Measurements from ENCODE around the gene TRAFD1.
"Not testable (repeated sequence)": the region's sequence is repeated elsewhere in the genome, so short reads cannot be mapped to it uniquely, and the experiment has no call there.

The TRAFD1 gene

GRCh38 chr12:112158461-112159145, 33.2 kb downstream of the TRAFD1 start:
- not testable (repeated sequence) for H2AK5ac ChIP-seq (ENCODE audit: low read depth, low read length); H3K27ac ChIP-seq (replicated peaks; ENCODE audit: low read length); H3K79me1 ChIP-seq (ENCODE audit: low read depth, low read length); H2BK15ac ChIP-seq (ENCODE audit: low read length); H4K8ac ChIP-seq (ENCODE audit: low read depth, low read length); H2BK5ac ChIP-seq (ENCODE audit: low read length); H2BK120ac ChIP-seq (ENCODE audit: low read depth, low read length); H3K23ac ChIP-seq (ENCODE audit: low read depth, low read length, poor library complexity); H3K14ac ChIP-seq (ENCODE audit: low read length); H2BK12ac ChIP-seq (ENCODE audit: low read length); H4K91ac ChIP-seq (ENCODE audit: low read depth, low read length, poor library complexity); H3K4me2 ChIP-seq (ENCODE audit: insufficient read depth, low read length, poor library complexity, severe bottlenecking); H3K27me3 ChIP-seq (ENCODE audit: control insufficient read depth in 3 of 3, insufficient read depth in 3 of 3, low read depth in 1 of 3, low read length in 3 of 3); H3K18ac ChIP-seq (ENCODE audit: low read length); H3K4me3 ChIP-seq (ENCODE audit: low read length in 2 of 2); H3K9ac ChIP-seq (ENCODE audit: low read depth, low read length, poor library complexity); H3K4ac ChIP-seq (ENCODE audit: low read length); H3K4me1 ChIP-seq (ENCODE audit: control insufficient read depth in 2 of 2, insufficient read depth in 1 of 2, low read depth in 1 of 2, low read length in 2 of 2); DNase-seq (ENCODE audit: low spot score); H2AFZ ChIP-seq (ENCODE audit: low read length)
- WGBS, 2 donors (ENCODE audit: extremely low coverage in 2 of 2, insufficient read length in 2 of 2, insufficient replicate concordance in 1 of 2): no CpG with 5 or more reads among the region's 11 CpGs
- Histone ChIP-seq H3K36me3 (replicated peaks in 1 of 2; ENCODE audit: control insufficient read depth in 2 of 2, insufficient read depth in 2 of 2, low read length in 2 of 2) (peaks cover 25 to 67% of the 10 kb centered on the region in 2 donors), H3K9me3 (replicated peaks in 1 of 2; ENCODE audit: control insufficient read depth in 2 of 2, insufficient read depth in 1 of 2, low read depth in 1 of 2, low read length in 2 of 2) (peaks cover 19 to 26% of the 10 kb centered on the region in 2 donors)

- Histone ChIP-seq H3K23ac (ENCODE audit: low read depth, low read length, poor library complexity) (no peak overlapping the region), H3K9ac (ENCODE audit: low read depth, low read length, poor library complexity) (no peak overlapping the region), H3K9me3 (replicated peaks in 1 of 2; ENCODE audit: control insufficient read depth in 2 of 2, insufficient read depth in 1 of 2, low read depth in 1 of 2, low read length in 2 of 2) (peaks cover 17 to 26% of the 10 kb centered on the region in 2 donors), H4K91ac (ENCODE audit: low read depth, low read length, poor library complexity) (no peak overlapping the region), H3K14ac (ENCODE audit: low read length) (no peak overlapping the region), H2BK12ac (ENCODE audit: low read length) (no peak overlapping the region), H3K4ac (ENCODE audit: low read length) (no peak overlapping the region), H2BK5ac (ENCODE audit: low read length) (no peak overlapping the region), H3K4me2 (ENCODE audit: insufficient read depth, low read length, poor library complexity, severe bottlenecking) (no peak overlapping the region), H3K18ac (ENCODE audit: low read length) (no peak overlapping the region), H3K79me1 (ENCODE audit: low read depth, low read length) (no peaks in the 10 kb centered on the region), H2AK5ac (ENCODE audit: low read depth, low read length) (no peak overlapping the region), H2AFZ (ENCODE audit: low read length) (no peak overlapping the region), H4K8ac (ENCODE audit: low read depth, low read length) (no peak overlapping the region), H2BK120ac (ENCODE audit: low read depth, low read length) (no peak overlapping the region), H3K36me3 (replicated peaks in 1 of 2; ENCODE audit: control insufficient read depth in 2 of 2, insufficient read depth in 2 of 2, low read length in 2 of 2) (peaks cover 21 to 67% of the 10 kb centered on the region in 2 donors), H3K4me3 (ENCODE audit: low read length in 2 of 2) (no peak overlapping the region), H3K27ac (replicated peaks; ENCODE audit: low read length) (no peak overlapping the region), H3K4me1 (ENCODE audit: control insufficient read depth in 2 of 2, insufficient read depth in 1 of 2, low read depth in 1 of 2, low read length in 2 of 2) (no peaks in the 10 kb centered on the region), H3K27me3 (ENCODE audit: control insufficient read depth in 3 of 3, insufficient read depth in 3 of 3, low read depth in 1 of 3, low read length in 3 of 3) (no peaks in the 10 kb centered on the region), H2BK15ac (ENCODE audit: low read length) (no peak overlapping the region)
- DNase-seq (ENCODE audit: low spot score): no peak
- WGBS, 2 donors (ENCODE audit: extremely low coverage in 2 of 2, insufficient read length in 2 of 2, insufficient replicate concordance in 1 of 2): no CpG with 5 or more reads among the region's 6 CpGs
These were observed 33.8 kb downstream of the TRAFD1 start for GRCh38 chr12:112159146-112159541.

- Histone ChIP-seq H3K4me2 (ENCODE audit: insufficient read depth, low read length, poor library complexity, severe bottlenecking) (no peak overlapping the region), H3K4me1 (ENCODE audit: control insufficient read depth in 2 of 2, insufficient read depth in 1 of 2, low read depth in 1 of 2, low read length in 2 of 2) (no peaks in the 10 kb centered on the region), H4K91ac (ENCODE audit: low read depth, low read length, poor library complexity) (no peak overlapping the region), H4K8ac (ENCODE audit: low read depth, low read length) (no peak overlapping the region), H2BK15ac (ENCODE audit: low read length) (no peak overlapping the region), H3K9ac (ENCODE audit: low read depth, low read length, poor library complexity) (no peak overlapping the region), H3K79me1 (ENCODE audit: low read depth, low read length) (no peaks in the 10 kb centered on the region), H3K27me3 (ENCODE audit: control insufficient read depth in 3 of 3, insufficient read depth in 3 of 3, low read depth in 1 of 3, low read length in 3 of 3) (no peaks in the 10 kb centered on the region), H2AFZ (ENCODE audit: low read length) (no peak overlapping the region), H3K18ac (ENCODE audit: low read length) (no peak overlapping the region), H2BK12ac (ENCODE audit: low read length) (no peak overlapping the region), H3K14ac (ENCODE audit: low read length) (no peak overlapping the region), H2AK5ac (ENCODE audit: low read depth, low read length) (no peak overlapping the region), H3K4ac (ENCODE audit: low read length) (no peak overlapping the region), H2BK120ac (ENCODE audit: low read depth, low read length) (no peak overlapping the region), H2BK5ac (ENCODE audit: low read length) (no peak overlapping the region), H3K23ac (ENCODE audit: low read depth, low read length, poor library complexity) (no peak overlapping the region), H3K4me3 (ENCODE audit: low read length in 2 of 2) (no peak overlapping the region), H3K9me3 (replicated peaks in 1 of 2; ENCODE audit: control insufficient read depth in 2 of 2, insufficient read depth in 1 of 2, low read depth in 1 of 2, low read length in 2 of 2) (peaks cover 17 to 26% of the 10 kb centered on the region in 2 donors), H3K27ac (replicated peaks; ENCODE audit: low read length) (no peak overlapping the region), H3K36me3 (replicated peaks in 1 of 2; ENCODE audit: control insufficient read depth in 2 of 2, insufficient read depth in 2 of 2, low read length in 2 of 2) (peaks cover 21 to 66% of the 10 kb centered on the region in 2 donors)
- WGBS, 2 donors (ENCODE audit: extremely low coverage in 2 of 2, insufficient read length in 2 of 2, insufficient replicate concordance in 1 of 2): no CpG with 5 or more reads among the region's 6 CpGs
- DNase-seq (ENCODE audit: low spot score): no peak
These were observed 35.3 kb downstream of the TRAFD1 start for GRCh38 chr12:112160611-112161010.

GRCh38 chr12:112161711-112162110, 36.4 kb downstream of the TRAFD1 start:
- no peak overlapping the region for H4K8ac ChIP-seq (ENCODE audit: low read depth, low read length)
- no peak overlapping the region for H3K9ac ChIP-seq (ENCODE audit: low read depth, low read length, poor library complexity)
- H2BK12ac ChIP-seq (ENCODE audit: low read length): no peak overlapping the region
- WGBS, 2 donors (ENCODE audit: extremely low coverage in 2 of 2, insufficient read length in 2 of 2, insufficient replicate concordance in 1 of 2): no CpG with 5 or more reads among the region's 9 CpGs
- no peak for DNase-seq (ENCODE audit: low spot score)
- no peak overlapping the region for H2AFZ ChIP-seq (ENCODE audit: low read length)
- no peak overlapping the region for H3K4me3 ChIP-seq (ENCODE audit: low read length in 2 of 2)
- H3K36me3 ChIP-seq (replicated peaks in 1 of 2; ENCODE audit: control insufficient read depth in 2 of 2, insufficient read depth in 2 of 2, low read length in 2 of 2): peaks cover 21 to 75% of the 10 kb centered on the region in 2 donors
- peaks cover 17 to 26% of the 10 kb centered on the region in 2 donors for H3K9me3 ChIP-seq (replicated peaks in 1 of 2; ENCODE audit: control insufficient read depth in 2 of 2, insufficient read depth in 1 of 2, low read depth in 1 of 2, low read length in 2 of 2)
- no peak overlapping the region for H2BK15ac ChIP-seq (ENCODE audit: low read length)
- no peak overlapping the region for H2BK120ac ChIP-seq (ENCODE audit: low read depth, low read length)
- no peak overlapping the region for H3K4ac ChIP-seq (ENCODE audit: low read length)
- no peak overlapping the region for H3K18ac ChIP-seq (ENCODE audit: low read length)
- H3K4me1 ChIP-seq (ENCODE audit: control insufficient read depth in 2 of 2, insufficient read depth in 1 of 2, low read depth in 1 of 2, low read length in 2 of 2): no peaks in the 10 kb centered on the region
- no peak overlapping the region for H3K27ac ChIP-seq (replicated peaks; ENCODE audit: low read length)
- peak overlapping the region; percentile 2 for H3K4me2 ChIP-seq (ENCODE audit: insufficient read depth, low read length, poor library complexity, severe bottlenecking)
- no peak overlapping the region for H3K14ac ChIP-seq (ENCODE audit: low read length)
- peaks cover 1% of the 10 kb centered on the region for H3K79me1 ChIP-seq (ENCODE audit: low read depth, low read length)
- H3K23ac ChIP-seq (ENCODE audit: low read depth, low read length, poor library complexity): no peak overlapping the region
- no peak overlapping the region for H2BK5ac ChIP-seq (ENCODE audit: low read length)
- no peaks in the 10 kb centered on the region for H3K27me3 ChIP-seq (ENCODE audit: control insufficient read depth in 3 of 3, insufficient read depth in 3 of 3, low read depth in 1 of 3, low read length in 3 of 3)
- H2AK5ac ChIP-seq (ENCODE audit: low read depth, low read length): no peak overlapping the region
- no peak overlapping the region for H4K91ac ChIP-seq (ENCODE audit: low read depth, low read length, poor library complexity)
